GM06990 (cell line): ENCODE measurements around the gene ACTN2.

Source experiments
- DNase-seq: peaks from one replicate; pipeline ENCODE4 v3.0.0-alpha.2; 2011; ENCODE audit not compliant: insufficient read length; ENCODE audit errors: extremely low read depth
- H3K27me3 ChIP-seq: replicated peaks from 2 replicates; pipeline ENCODE4 v1.6.0; 2011; ENCODE audit warnings: low read length; ENCODE audit not compliant: control insufficient read depth, insufficient read depth
- H3K36me3 ChIP-seq: 2 replicates; pipeline ENCODE4 v1.5.1; 2011; ENCODE audit warnings: low read length; ENCODE audit not compliant: control insufficient read depth, insufficient read depth
- H3K4me3 ChIP-seq: replicated peaks from 2 replicates; pipeline ENCODE4 v1.5.1; 2011; ENCODE audit warnings: low read depth, mild to moderate bottlenecking, control low read depth, low read length
- CTCF ChIP-seq: IDR thresholded peaks from 2 replicates; pipeline ENCODE4 v1.5.1; 2011; ENCODE audit warnings: low read length, control low read depth, mild to moderate bottlenecking, inconsistent platforms; ENCODE audit not compliant: insufficient read depth, poor library complexity, severe bottlenecking

Gene ACTN2

GRCh38 chr1:236685917-236686814 is at the start of gene ACTN2:
TSS of gene ACTN2 (plus strand) at chr1:236686499. CDS start at chr1:236686674, 175 bp downstream.
- no peak for TF ChIP-seq CTCF
- Histone ChIP-seq H3K36me3 (no peaks in the 10 kb centered on the region), H3K27me3 (no peaks in the 10 kb centered on the region; the same call in 1 of the 2 replicates), H3K4me3 (peak within 1 kb of the TSS; percentile 22)
- DNase-seq, result peak; percentile 38

GRCh38 chr1:236638945-236639344 is 47.4 kb upstream of the ACTN2 start:
- Histone ChIP-seq H3K4me3 (no peak overlapping the region), H3K27me3 (no peaks in the 10 kb centered on the region), H3K36me3 (no peaks in the 10 kb centered on the region)
- no peak for TF ChIP-seq CTCF
- DNase-seq, result no peak

- no peak for DNase-seq
- Histone ChIP-seq H3K36me3 (no peaks in the 10 kb centered on the region), H3K4me3 (no peak overlapping the region), H3K27me3 (no peaks in the 10 kb centered on the region)
- TF ChIP-seq CTCF, result no peak
Observed at GRCh38 chr1:236639686-236640085, 46.6 kb upstream of the ACTN2 start.

GRCh38 chr1:236642763-236643162 is 43.5 kb upstream of the ACTN2 start:
- DNase-seq, result no peak
- Histone ChIP-seq H3K36me3 (no peaks in the 10 kb centered on the region), H3K4me3 (no peak overlapping the region), H3K27me3 (no peaks in the 10 kb centered on the region)
- no peak for TF ChIP-seq CTCF

GRCh38 chr1:236645016-236645680 is 41.2 kb upstream of the ACTN2 start:
- Histone ChIP-seq H3K4me3 (no peak overlapping the region), H3K36me3 (no peaks in the 10 kb centered on the region), H3K27me3 (no peaks in the 10 kb centered on the region)
- no peak for DNase-seq
- no peak for TF ChIP-seq CTCF
